ENCODE results near the gene GADD45GIP1. TPM values are rescaled to one million over a fixed set of nuclear protein-coding genes. Genes with fewer than 3 reads are reported as not detected.
A peak's percentile ranks its signal among the peaks of the same experiment; 100 is the strongest.
"Not testable (repeated sequence)": the region's sequence is repeated elsewhere in the genome, so short reads cannot be mapped to it uniquely, and the experiment has no call there.

GADD45GIP1 gene
- total RNA-seq, 1 experiment from 2014 or later, result 20.0 TPM

- no peak for TF ChIP-seq CTCF (IDR thresholded peaks at IDR 0.05; ENCODE audit: unreplicated experiment)
- intact Hi-C loops (cut with micrococcal nuclease; ENCODE audit: unreplicated experiment), result no loop called here
- BruUV-seq (replicated peaks), result no TSS peak
- Mint-ChIP-seq H3K36me3 (ENCODE audit: insufficient read depth, unreplicated experiment) (peaks cover 5% of the 10 kb centered on the region), H3K4me3 (ENCODE audit: low read depth, unreplicated experiment) (peak overlapping the region; percentile 66), H3K27ac (ENCODE audit: unreplicated experiment) (peak overlapping the region; percentile 39), H3K4me1 (ENCODE audit: low read depth, unreplicated experiment) (peaks cover 9% of the 10 kb centered on the region), H3K9me3 (ENCODE audit: low read depth, unreplicated experiment) (no peaks in the 10 kb centered on the region), H3K27me3 (ENCODE audit: unreplicated experiment) (peaks cover 8% of the 10 kb centered on the region)
- CTCF ChIA-PET, result interaction anchor here (0.6 to 1.6 kb wide), 11 partner anchors 9 to 388 kb away, joined by 3 to 17 read pairs (median 3); no protein-coding TSS in a partner anchor
- DNase-seq, result no peak
Observed at GRCh38 chr19:12965812-12966135, 8.8 kb upstream of the GADD45GIP1 start.

GRCh38 chr19:12965017-12965811 lies 8.2 kb upstream of the GADD45GIP1 start:
- Mint-ChIP-seq H3K36me3 (ENCODE audit: insufficient read depth, unreplicated experiment) (peaks cover 5% of the 10 kb centered on the region), H3K9me3 (ENCODE audit: low read depth, unreplicated experiment) (no peaks in the 10 kb centered on the region), H3K4me1 (ENCODE audit: low read depth, unreplicated experiment) (peaks cover 9% of the 10 kb centered on the region), H3K4me3 (ENCODE audit: low read depth, unreplicated experiment) (peak overlapping the region; percentile 66), H3K27ac (ENCODE audit: unreplicated experiment) (peak overlapping the region; percentile 53), H3K27me3 (ENCODE audit: unreplicated experiment) (peaks cover 8% of the 10 kb centered on the region)
- CTCF ChIA-PET, result interaction anchor here (0.5 to 1.6 kb wide), 13 partner anchors 9 to 389 kb away, joined by 3 to 17 read pairs (median 3); no protein-coding TSS in a partner anchor
- peak; percentile 81 for TF ChIP-seq CTCF (IDR thresholded peaks at IDR 0.05; ENCODE audit: unreplicated experiment)
- intact Hi-C loops (cut with micrococcal nuclease; ENCODE audit: unreplicated experiment), result no loop called here
- DNase-seq, result peak; percentile 87
- BruUV-seq (replicated peaks), result no TSS peak

GRCh38 chr19:12959481-12959880 lies 2.5 kb upstream of the GADD45GIP1 start:
- Mint-ChIP-seq H3K27me3 (ENCODE audit: unreplicated experiment) (peaks cover 8% of the 10 kb centered on the region), H3K4me3 (ENCODE audit: low read depth, unreplicated experiment) (no peak overlapping the region), H3K4me1 (ENCODE audit: low read depth, unreplicated experiment) (peaks cover 15% of the 10 kb centered on the region), H3K36me3 (ENCODE audit: insufficient read depth, unreplicated experiment) (peaks cover 27% of the 10 kb centered on the region), H3K9me3 (ENCODE audit: low read depth, unreplicated experiment) (no peaks in the 10 kb centered on the region), H3K27ac (ENCODE audit: unreplicated experiment) (no peak overlapping the region)
- intact Hi-C loops (cut with micrococcal nuclease; ENCODE audit: unreplicated experiment), result no loop called here
- TF ChIP-seq CTCF (IDR thresholded peaks at IDR 0.05; ENCODE audit: unreplicated experiment), result no peak
- BruUV-seq (replicated peaks), result no TSS peak
- CTCF ChIA-PET, result no interaction called here
- no peak for DNase-seq

DNA sequence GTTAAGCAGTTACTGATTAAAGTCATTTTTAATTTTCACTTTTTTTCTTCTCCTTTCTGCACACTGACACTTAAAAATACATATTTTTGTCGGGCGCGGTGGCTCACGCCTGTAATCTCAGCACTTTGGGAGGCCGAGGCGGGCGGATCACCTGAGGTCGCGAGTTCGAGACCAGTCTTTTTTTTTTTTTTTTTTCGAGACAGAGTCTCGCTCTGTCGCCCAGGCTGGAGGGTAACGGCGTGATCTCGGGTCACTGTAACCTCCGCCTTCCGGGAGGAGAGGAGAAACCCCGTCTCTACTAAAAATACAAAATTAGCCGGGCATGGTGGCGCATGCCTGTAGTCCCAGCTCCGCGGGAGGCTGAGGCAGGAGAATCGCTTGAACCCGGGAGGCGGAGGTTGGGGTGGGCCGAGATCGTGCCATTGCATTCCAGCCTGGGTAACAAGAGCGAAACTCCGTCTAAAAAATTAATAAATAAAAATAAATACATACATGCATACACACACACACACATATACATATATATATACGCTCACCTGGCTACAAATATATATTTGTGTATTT lies 448 bp upstream of the GADD45GIP1 start:
- intact Hi-C loops (cut with micrococcal nuclease; ENCODE audit: unreplicated experiment), result not testable (repeated sequence)

More for the DNA sequence above, 448 bp upstream of the GADD45GIP1 start:
- H3K27me3 Mint-ChIP-seq (ENCODE audit: unreplicated experiment); BruUV-seq (replicated peaks); CTCF ChIA-PET; H3K27ac Mint-ChIP-seq (ENCODE audit: unreplicated experiment); H3K9me3 Mint-ChIP-seq (ENCODE audit: low read depth, unreplicated experiment); DNase-seq: not testable (repeated sequence)
- peaks cover 41% of the 10 kb centered on the region for H3K36me3 Mint-ChIP-seq (ENCODE audit: insufficient read depth, unreplicated experiment)
- H3K4me3 Mint-ChIP-seq (ENCODE audit: low read depth, unreplicated experiment), result peak overlapping the region; percentile 62
- peaks cover 22% of the 10 kb centered on the region for H3K4me1 Mint-ChIP-seq (ENCODE audit: low read depth, unreplicated experiment)
